ENCODE measurements around the gene NKPD1.

- no peak for TF ChIP-seq CTCF (IDR thresholded peaks at IDR 0.05 in 4 of 5, conservative IDR thresholded peaks at IDR 0.05 in 1 of 5)
- TF ChIP-seq POLR2A (IDR thresholded peaks at IDR 0.05) = no peak
These were observed 21.3 kb downstream of the NKPD1 start for GRCh38 chr19:45139286-45140143.

Measured in gastrocnemius medialis (tissue), 4 donors.